HG02852 (cell line): ENCODE measurements around the gene CEACAM18.
"Not testable (repeated sequence)": the region's sequence is repeated elsewhere in the genome, so short reads cannot be mapped to it uniquely, and the experiment has no call there.

Experiments used
- ATAC-seq: cut with Tn5 transposase; IDR thresholded peaks from one replicate; pipeline ENCODE4 v1.9.1; 2021; ENCODE audit warnings: mild to moderate bottlenecking, moderate library complexity; ENCODE audit not compliant: unreplicated experiment

Gene CEACAM18

GRCh38 chr19:51489113-51489512 lies 10.8 kb downstream of the CEACAM18 start:
- ATAC-seq = no peak

- ATAC-seq = no peak
Observed at GRCh38 chr19:51490676-51491075, 12.3 kb downstream of the CEACAM18 start.

GRCh38 chr19:51491586-51491985 lies 13.2 kb downstream of the CEACAM18 start:
- ATAC-seq = no peak

GRCh38 chr19:51493776-51494175 lies 15.4 kb downstream of the CEACAM18 start:
- no peak for ATAC-seq

GRCh38 chr19:51497666-51498065 lies 19.3 kb downstream of the CEACAM18 start:
- no peak for ATAC-seq

- ATAC-seq = not testable (repeated sequence)
Observed at GRCh38 chr19:51500931-51501330, 22.6 kb downstream of the CEACAM18 start.

GRCh38 chr19:51501594-51502263 lies 23.4 kb downstream of the CEACAM18 start, which contains the start of gene SIGLEC12:
Gene SIGLEC12, minus strand, starts transcription at chr19:51501800. Its CDS starts 67 bp downstream, at chr19:51501733.
- no peak for ATAC-seq

GRCh38 chr19:51503286-51503817 lies 25.0 kb downstream of the CEACAM18 start:
- no peak for ATAC-seq

- ATAC-seq = no peak
Observed at GRCh38 chr19:51503896-51504295, 25.6 kb downstream of the CEACAM18 start.

- no peak for ATAC-seq
Observed at GRCh38 chr19:51505904-51506303, 27.6 kb downstream of the CEACAM18 start.

GRCh38 chr19:51507192-51507591 lies 28.9 kb downstream of the CEACAM18 start:
- no peak for ATAC-seq

- no peak for ATAC-seq
Observed at GRCh38 chr19:51507640-51508058, 29.3 kb downstream of the CEACAM18 start.

GRCh38 chr19:51508059-51508733 lies 29.9 kb downstream of the CEACAM18 start:
- no peak for ATAC-seq

- no peak for ATAC-seq
Observed at GRCh38 chr19:51509823-51510660, 31.7 kb downstream of the CEACAM18 start.

GRCh38 chr19:51511353-51511752 lies 33.0 kb downstream of the CEACAM18 start:
- ATAC-seq = no peak

- ATAC-seq = no peak
Observed at GRCh38 chr19:51513968-51514367, 35.6 kb downstream of the CEACAM18 start.

- no peak for ATAC-seq
Observed at GRCh38 chr19:51514866-51515481, 36.6 kb downstream of the CEACAM18 start.

GRCh38 chr19:51520728-51521127 lies 42.4 kb downstream of the CEACAM18 start:
- no peak for ATAC-seq

GRCh38 chr19:51521357-51521756 lies 43.0 kb downstream of the CEACAM18 start:
- no peak for ATAC-seq

- no peak for ATAC-seq
Observed at GRCh38 chr19:51521781-51522180, 43.4 kb downstream of the CEACAM18 start.
